KMS-11 (cell line): ENCODE results near the gene RPA3.

Source experiments
- H2AFZ ChIP-seq: fragments of 200-600 bp; sonication (generic); 2 replicates; pipeline ENCODE4 v1.6.1; 2016; ENCODE audit warnings: antibody characterized with exemption, mixed run types, low read depth
- H3K27ac ChIP-seq: fragments of 200-600 bp; sonication (generic); 2 replicates; pipeline ENCODE4 v1.6.1; 2016; ENCODE audit warnings: mild to moderate bottlenecking, mixed run types
- H3K27me3 ChIP-seq: fragments of 200-600 bp; sonication (generic); 2 replicates; pipeline ENCODE4 v1.6.1; 2017; ENCODE audit warnings: mild to moderate bottlenecking, low read depth, mixed run types, moderate library complexity; ENCODE audit not compliant: insufficient read depth
- H3K36me3 ChIP-seq: fragments of 200-600 bp; sonication (generic); 2 replicates; pipeline ENCODE4 v1.6.1; 2017; ENCODE audit warnings: mild to moderate bottlenecking, mixed run types; ENCODE audit not compliant: insufficient read depth
- H3K4me1 ChIP-seq: fragments of 200-600 bp; sonication (generic); 2 replicates; pipeline ENCODE4 v1.6.1; 2016; ENCODE audit warnings: mild to moderate bottlenecking, low read depth, mixed run types; ENCODE audit not compliant: poor library complexity, severe bottlenecking
- H3K4me2 ChIP-seq: fragments of 200-600 bp; sonication (generic); 2 replicates; pipeline ENCODE4 v1.7.0; 2016; ENCODE audit warnings: mild to moderate bottlenecking, mixed run types
- H3K4me3 ChIP-seq: fragments of 200-600 bp; sonication (generic); IDR thresholded peaks from 2 replicates; pipeline ENCODE4 v1.6.1; 2017; ENCODE audit warnings: low read depth, low read length, mixed read lengths; ENCODE audit not compliant: insufficient read depth
- H3K79me2 ChIP-seq: fragments of 200-600 bp; sonication (generic); 2 replicates; pipeline ENCODE4 v1.6.1; 2016; ENCODE audit warnings: low read depth, mixed run types; ENCODE audit not compliant: insufficient read depth
- H3K9ac ChIP-seq: fragments of 200-600 bp; sonication (generic); 2 replicates; pipeline ENCODE4 v1.6.1; 2016; ENCODE audit warnings: mild to moderate bottlenecking, mixed run types
- H4K20me1 ChIP-seq: fragments of 200-600 bp; sonication (generic); 2 replicates; pipeline ENCODE4 v1.6.1; 2016; ENCODE audit warnings: mild to moderate bottlenecking, mixed run types; ENCODE audit not compliant: insufficient read depth
- TF ChIP-seq, protein P1 (sequence below): fragments of 200-600 bp; sonication (generic); conservative IDR thresholded peaks from 2 replicates; pipeline ENCODE4 v1.6.1; 2017; ENCODE audit warnings: low read depth, mild to moderate bottlenecking, antibody characterized with exemption, low read length, moderate library complexity, mixed read lengths

The RPA3 gene

DNA sequence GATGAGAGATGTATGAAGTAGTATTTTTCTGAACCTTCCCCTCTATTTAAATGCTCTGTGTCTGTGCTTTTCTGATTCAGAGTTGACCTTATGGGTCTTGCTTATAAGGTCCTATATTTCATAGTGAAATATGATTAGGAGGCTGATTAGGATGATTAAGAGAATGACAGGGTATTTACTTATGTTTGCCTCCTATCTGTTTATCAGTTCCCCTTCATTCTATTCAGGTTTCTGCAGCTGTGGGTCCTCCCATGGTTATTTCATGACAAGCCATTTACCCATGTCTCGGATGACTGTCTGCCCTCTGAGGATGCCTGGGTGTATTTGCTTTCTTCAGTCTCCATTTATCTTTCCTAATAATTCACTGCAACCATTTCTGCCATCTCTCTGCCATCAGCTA is 16.9 kb downstream of the RPA3 start:
- Histone ChIP-seq H3K36me3 (no peaks in the 10 kb centered on the region), H3K27me3 (no peaks in the 10 kb centered on the region), H3K27ac (no peak overlapping the region), H3K9ac (no peak overlapping the region), H3K4me3 (no peak overlapping the region), H2AFZ (no peak overlapping the region), H4K20me1 (no peaks in the 10 kb centered on the region), H3K79me2 (no peaks in the 10 kb centered on the region), H3K4me2 (no peak overlapping the region), H3K4me1 (peaks cover 7% of the 10 kb centered on the region)
- TF ChIP-seq, protein P1, sequence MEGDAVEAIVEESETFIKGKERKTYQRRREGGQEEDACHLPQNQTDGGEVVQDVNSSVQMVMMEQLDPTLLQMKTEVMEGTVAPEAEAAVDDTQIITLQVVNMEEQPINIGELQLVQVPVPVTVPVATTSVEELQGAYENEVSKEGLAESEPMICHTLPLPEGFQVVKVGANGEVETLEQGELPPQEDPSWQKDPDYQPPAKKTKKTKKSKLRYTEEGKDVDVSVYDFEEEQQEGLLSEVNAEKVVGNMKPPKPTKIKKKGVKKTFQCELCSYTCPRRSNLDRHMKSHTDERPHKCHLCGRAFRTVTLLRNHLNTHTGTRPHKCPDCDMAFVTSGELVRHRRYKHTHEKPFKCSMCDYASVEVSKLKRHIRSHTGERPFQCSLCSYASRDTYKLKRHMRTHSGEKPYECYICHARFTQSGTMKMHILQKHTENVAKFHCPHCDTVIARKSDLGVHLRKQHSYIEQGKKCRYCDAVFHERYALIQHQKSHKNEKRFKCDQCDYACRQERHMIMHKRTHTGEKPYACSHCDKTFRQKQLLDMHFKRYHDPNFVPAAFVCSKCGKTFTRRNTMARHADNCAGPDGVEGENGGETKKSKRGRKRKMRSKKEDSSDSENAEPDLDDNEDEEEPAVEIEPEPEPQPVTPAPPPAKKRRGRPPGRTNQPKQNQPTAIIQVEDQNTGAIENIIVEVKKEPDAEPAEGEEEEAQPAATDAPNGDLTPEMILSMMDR, result no peak

- no peak overlapping the region for H3K9ac ChIP-seq
- no peak overlapping the region for H3K4me3 ChIP-seq
- no peak overlapping the region for H3K4me2 ChIP-seq
- H3K27ac ChIP-seq, result no peak overlapping the region
- H3K36me3 ChIP-seq, result no peaks in the 10 kb centered on the region
- H2AFZ ChIP-seq, result no peak overlapping the region
- H3K4me1 ChIP-seq, result peaks cover 7% of the 10 kb centered on the region
- no peaks in the 10 kb centered on the region for H3K27me3 ChIP-seq
- no peaks in the 10 kb centered on the region for H4K20me1 ChIP-seq
- H3K79me2 ChIP-seq, result no peaks in the 10 kb centered on the region
- TF ChIP-seq, protein P1, result no peak
These were observed 18.4 kb downstream of the RPA3 start for GRCh38 chr7:7699970-7700369.

- no peak overlapping the region for H3K9ac ChIP-seq
- H2AFZ ChIP-seq, result no peak overlapping the region
- TF ChIP-seq, protein P1, result no peak
- H3K27ac ChIP-seq, result no peak overlapping the region
- no peak overlapping the region for H3K4me2 ChIP-seq
- H3K36me3 ChIP-seq, result no peaks in the 10 kb centered on the region
- H3K4me3 ChIP-seq, result no peak overlapping the region
- no peaks in the 10 kb centered on the region for H3K27me3 ChIP-seq
- H4K20me1 ChIP-seq, result no peaks in the 10 kb centered on the region
- H3K4me1 ChIP-seq, result peaks cover 7% of the 10 kb centered on the region
- H3K79me2 ChIP-seq, result no peaks in the 10 kb centered on the region
These were observed 19.0 kb downstream of the RPA3 start for GRCh38 chr7:7699380-7699779.

DNA sequence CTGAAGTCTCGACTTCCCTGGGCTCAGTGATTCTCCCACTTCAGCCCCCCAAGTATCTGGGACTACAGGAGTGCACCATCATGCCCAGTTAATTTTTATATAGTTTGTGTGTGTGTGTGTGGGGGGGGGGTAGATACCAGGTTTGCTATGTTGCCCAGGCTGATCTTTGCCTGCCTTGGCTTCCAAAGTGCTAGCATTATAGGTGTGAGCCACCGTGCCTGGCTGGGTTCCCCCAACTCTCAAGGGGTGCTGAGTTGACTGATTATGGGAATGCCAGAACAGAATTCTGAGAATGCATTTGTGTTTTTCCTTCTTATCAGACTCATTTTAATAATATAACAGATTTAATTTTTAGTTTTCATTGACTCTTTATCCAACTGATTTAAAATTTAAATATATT is 19.5 kb downstream of the RPA3 start:
- Histone ChIP-seq H3K4me2 (no peak overlapping the region), H4K20me1 (no peaks in the 10 kb centered on the region), H3K27ac (no peak overlapping the region), H3K4me3 (no peak overlapping the region), H3K27me3 (no peaks in the 10 kb centered on the region), H3K4me1 (peaks cover 7% of the 10 kb centered on the region), H3K79me2 (no peaks in the 10 kb centered on the region), H2AFZ (no peak overlapping the region), H3K36me3 (no peaks in the 10 kb centered on the region), H3K9ac (no peak overlapping the region)
- TF ChIP-seq, protein P1, result no peak
